Keratinocyte (primary cell): Measurements from ENCODE around the gene STK33. TPM values are rescaled to one million over a fixed set of nuclear protein-coding genes. Genes with fewer than 3 reads are reported as not detected.

ENCODE experiments used
- DNase-seq: peaks from one replicate; pipeline ENCODE4 v3.0.0-alpha.2; 2011; ENCODE audit warnings: low read depth, missing footprints, low spot score
- FAIRE-seq: peaks from 2 replicates; lab custom pipeline; 2011; peaks lifted over from hg19 to GRCh38; lab: Jason Lieb, UNC
- H2AFZ ChIP-seq: 2 replicates; pipeline ENCODE4 v1.6.0; 2012; ENCODE audit warnings: low read length, control low read depth, inconsistent platforms; ENCODE audit not compliant: control insufficient read depth
- H3K27ac ChIP-seq: 2 replicates; pipeline ENCODE4 v1.5.1; 2011; ENCODE audit warnings: low read length; ENCODE audit not compliant: control insufficient read depth, insufficient read depth
- H3K27me3 ChIP-seq: 3 replicates; pipeline ENCODE4 v1.6.0; 2011; ENCODE audit warnings: low read length; ENCODE audit not compliant: control insufficient read depth, insufficient read depth; ENCODE audit errors: extremely low read depth
- H3K36me3 ChIP-seq, 2 experiments: 2 replicates in 1 of 2; 3 replicates in 1 of 2; pipeline ENCODE4 v1.5.1; 2011; ENCODE audit warnings: low read length in 2 of 2, mild to moderate bottlenecking in 1 of 2; ENCODE audit not compliant: control insufficient read depth in 2 of 2, insufficient read depth in 2 of 2; ENCODE audit errors: extremely low read depth in 1 of 2
- H3K4me1 ChIP-seq: 3 replicates; pipeline ENCODE4 v1.5.1; 2011; ENCODE audit warnings: low read length; ENCODE audit not compliant: control insufficient read depth, insufficient read depth; ENCODE audit errors: extremely low read depth
- H3K4me2 ChIP-seq: 3 replicates; pipeline ENCODE4 v1.6.0; 2011; ENCODE audit warnings: low read depth, low read length; ENCODE audit not compliant: control insufficient read depth, insufficient read depth; ENCODE audit errors: extremely low read depth
- H3K4me3 ChIP-seq, 3 experiments: fragments of 200-600 bp in 1 of 3; sonication (generic) in 1 of 3; 2 replicates in 2 of 3; 3 replicates in 1 of 3; pipeline ENCODE4 v1.5.1; 2011 to 2016; ENCODE audit warnings: low read length in 3 of 3, mild to moderate bottlenecking in 3 of 3, control low read depth in 2 of 3, inconsistent platforms in 1 of 3, low read depth in 1 of 3, mixed read lengths in 1 of 3, mixed run types in 1 of 3, moderate library complexity in 1 of 3; ENCODE audit not compliant: control insufficient read depth in 2 of 3, insufficient read depth in 2 of 3; ENCODE audit errors: extremely low read depth in 1 of 3
- H3K79me2 ChIP-seq: 2 replicates; pipeline ENCODE4 v1.6.0; 2012; ENCODE audit warnings: low read length; ENCODE audit not compliant: control insufficient read depth, insufficient read depth
- H3K9ac ChIP-seq: 3 replicates; pipeline ENCODE4 v1.6.0; 2011; ENCODE audit warnings: low read length; ENCODE audit not compliant: control insufficient read depth, insufficient read depth; ENCODE audit errors: extremely low read depth
- H3K9me1 ChIP-seq: 3 replicates; pipeline ENCODE4 v1.6.0; 2011; ENCODE audit warnings: low read length; ENCODE audit not compliant: control insufficient read depth, insufficient read depth; ENCODE audit errors: extremely low read depth
- H3K9me3 ChIP-seq: 2 replicates; pipeline ENCODE4 v1.5.1; 2012; ENCODE audit warnings: low read depth, low read length; ENCODE audit not compliant: control insufficient read depth
- H4K20me1 ChIP-seq: 3 replicates; pipeline ENCODE4 v1.6.0; 2011; ENCODE audit warnings: low read length; ENCODE audit not compliant: control insufficient read depth, insufficient read depth; ENCODE audit errors: extremely low read depth
- CTCF ChIP-seq, 3 experiments: IDR thresholded peaks in 1 of 3; conservative IDR thresholded peaks in 1 of 3; optimal IDR thresholded peaks in 1 of 3; 2 replicates in 2 of 3; 3 replicates in 1 of 3; pipeline versions ENCODE3 to v1.5.1; 2011; ENCODE audit warnings: low read length in 3 of 3, mild to moderate bottlenecking in 3 of 3, moderate library complexity in 2 of 3, control low read depth in 1 of 3, inconsistent platforms in 1 of 3; ENCODE audit not compliant: insufficient read depth in 2 of 3; ENCODE audit errors: extremely low read depth in 1 of 3
- EZH2 ChIP-seq: IDR thresholded peaks from one replicate; pipeline ENCODE4 v1.6.1; 2012; ENCODE audit warnings: inconsistent platforms, mild to moderate bottlenecking, low read length, moderate library complexity
- dilution Hi-C: fragments of 300-500 bp; cut with MboI; formaldehyde crosslinking; loops from one replicate; pipeline ENCODE4 v1.7.0; 2020; ENCODE audit warnings: low sequenced_read_pairs; ENCODE audit not compliant: extremely low pct_ligation_motif_present
- polyA plus RNA-seq, 5 experiments: library from polyadenylated mRNA; depleted of rRNA in 3 of 5; stranded (reverse) in 3 of 5; stranded (forward) in 1 of 5; unstranded in 1 of 5; fragments of >200 nt; gene quantifications; 1 replicate in 1 of 5; 2 replicates in 3 of 5; 3 replicates in 1 of 5; pipeline versions ENCODE4 v1.2.1 to v1.2.3, GENCODE V29; 2011 to 2012; ENCODE audit warnings: missing spikeins in 2 of 5, low read depth in 1 of 5, low replicate concordance in 1 of 5

STK33 gene
- polyA plus RNA-seq, 1 donor (not counting 4 experiments of a cell fraction or from before 2014, with no cell fraction given) = 0.05 TPM

- Histone ChIP-seq H3K4me1 (no peaks in the 10 kb centered on the region), H3K4me2 (no peak overlapping the region), H2AFZ (no peak overlapping the region), H3K27ac (no peak overlapping the region), H3K9me3 (no peaks in the 10 kb centered on the region), H4K20me1 (no peaks in the 10 kb centered on the region), H3K9ac (no peak overlapping the region), H3K9me1 (no peaks in the 10 kb centered on the region), H3K79me2 (no peaks in the 10 kb centered on the region), H3K27me3 (no peaks in the 10 kb centered on the region), H3K36me3 (no peaks in the 10 kb centered on the region), H3K4me3 (no peak overlapping the region)
- FAIRE-seq = no peak
- dilution Hi-C loops = no loop called here
- no peak for TF ChIP-seq CTCF (optimal IDR thresholded peaks at IDR 0.05 in 1 of 3, IDR thresholded peaks at IDR 0.05 in 1 of 3, conservative IDR thresholded peaks at IDR 0.05 in 1 of 3; ENCODE audit: extremely low read depth in 1 of 3, insufficient read depth in 2 of 3, low read length in 3 of 3)
- TF ChIP-seq EZH2 = no peak
- DNase-seq = no peak
Observed at GRCh38 chr11:8584082-8584481, 9.9 kb downstream of the STK33 start.

- Histone ChIP-seq H4K20me1 (no peaks in the 10 kb centered on the region), H3K79me2 (no peaks in the 10 kb centered on the region), H3K4me1 (no peaks in the 10 kb centered on the region), H2AFZ (no peak overlapping the region), H3K9ac (no peak overlapping the region), H3K27me3 (no peaks in the 10 kb centered on the region), H3K36me3 (no peaks in the 10 kb centered on the region), H3K27ac (no peak overlapping the region), H3K9me1 (no peaks in the 10 kb centered on the region), H3K9me3 (no peaks in the 10 kb centered on the region), H3K4me2 (no peak overlapping the region), H3K4me3 (no peak overlapping the region)
- FAIRE-seq (no peak), DNase-seq (no peak)
- TF ChIP-seq EZH2 (no peak), CTCF (optimal IDR thresholded peaks at IDR 0.05 in 1 of 3, IDR thresholded peaks at IDR 0.05 in 1 of 3, conservative IDR thresholded peaks at IDR 0.05 in 1 of 3; ENCODE audit: extremely low read depth in 1 of 3, insufficient read depth in 2 of 3, low read length in 3 of 3) (no peak)
- dilution Hi-C loops = no loop called here
Observed at GRCh38 chr11:8581300-8581699, 12.7 kb downstream of the STK33 start.
